Chondrocyte (in vitro differentiated cells): ENCODE data around the gene CLHC1. TPM values are rescaled to one million over a fixed set of nuclear protein-coding genes. Genes with fewer than 3 reads are reported as not detected.
"Not testable (repeated sequence)": the region's sequence is repeated elsewhere in the genome, so short reads cannot be mapped to it uniquely, and the experiment has no call there.

Experiments
- DNase-seq: peaks from one replicate; pipeline ENCODE4 v3.0.0; 2021; ENCODE audit warnings: mixed read lengths, low spot score
- H3K27ac Mint-ChIP-seq: one replicate; pipeline ENCODE4 v1.8.0; 2021; ENCODE audit warnings: mild to moderate bottlenecking, moderate library complexity, mixed read lengths; ENCODE audit not compliant: unreplicated experiment
- H3K27me3 Mint-ChIP-seq: 2 replicates; pipeline ENCODE4 v1.8.0; 2021; ENCODE audit warnings: low read depth, mixed read lengths
- H3K36me3 Mint-ChIP-seq: 2 replicates; pipeline ENCODE4 v1.8.0; 2021; ENCODE audit warnings: low read depth, mixed read lengths
- H3K4me1 Mint-ChIP-seq: 2 replicates; pipeline ENCODE4 v1.8.0; 2021; ENCODE audit warnings: low read depth, mild to moderate bottlenecking, mixed read lengths
- H3K4me3 Mint-ChIP-seq: one replicate; pipeline ENCODE4 v1.8.0; 2021; ENCODE audit warnings: mild to moderate bottlenecking, moderate library complexity, mixed read lengths; ENCODE audit not compliant: unreplicated experiment
- H3K9me3 Mint-ChIP-seq: 2 replicates; pipeline ENCODE4 v1.8.0; 2021; ENCODE audit warnings: low read depth, mixed read lengths
- total RNA-seq: library from RNA; stranded (reverse); gene quantifications from 3 replicates; pipeline ENCODE4 v1.2.1, GENCODE V29; 2021
- TF ChIP-seq, protein P1 (sequence below): fragments of 200-600 bp; sonication (generic); IDR thresholded peaks from 2 replicates; pipeline ENCODE4 v1.5.0; 2021; ENCODE audit warnings: antibody characterized with exemption, mild to moderate bottlenecking, moderate library complexity

CLHC1 gene
- total RNA-seq, 1 donor from 2014 or later = 16.5 TPM

DNA sequence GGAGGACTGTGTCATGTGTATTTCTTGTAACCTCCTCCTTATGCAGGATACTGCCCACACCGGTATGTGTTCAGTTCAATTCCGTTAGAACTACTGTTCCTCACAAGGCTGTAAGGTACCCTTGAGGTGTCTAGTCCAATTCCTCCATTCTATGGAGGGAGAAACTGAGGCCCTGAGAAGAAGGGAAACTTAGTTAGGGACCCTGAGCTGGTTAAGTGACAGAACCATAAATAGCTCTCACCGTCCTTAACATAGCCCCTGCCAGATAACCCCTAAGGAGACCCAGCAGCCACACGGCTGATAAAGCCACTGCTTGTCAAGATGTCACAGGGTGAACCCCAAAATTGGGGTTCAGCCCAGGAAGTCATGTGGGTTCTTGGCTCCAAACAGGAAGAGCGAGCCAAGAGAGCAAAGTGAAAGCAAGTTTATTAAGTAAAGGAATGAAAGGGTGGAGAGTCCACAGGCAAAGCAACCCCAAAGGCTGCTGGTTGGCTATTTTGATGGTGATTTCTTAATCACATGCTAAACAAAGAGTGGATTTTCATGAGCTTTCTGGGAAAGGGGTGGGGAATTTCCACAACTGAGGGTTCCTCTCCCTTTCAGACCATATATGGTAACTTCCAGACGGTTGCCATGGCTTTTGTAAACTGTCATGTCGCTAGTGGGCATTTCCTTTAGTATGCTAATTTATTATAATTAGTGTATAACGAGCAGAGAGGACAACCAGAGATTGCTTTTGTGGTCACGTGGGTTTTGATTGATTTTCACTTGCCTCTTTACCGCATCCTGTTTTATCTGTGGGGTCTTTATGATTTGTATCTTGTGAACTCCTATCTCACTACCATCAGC lies 98.4 kb downstream of the CLHC1 start:
- Mint-ChIP-seq H3K4me3 (no peak overlapping the region), H3K27ac (no peak overlapping the region), H3K27me3 (no peaks in the 10 kb centered on the region), H3K36me3 (no peaks in the 10 kb centered on the region), H3K9me3 (no peaks in the 10 kb centered on the region), H3K4me1 (peaks cover 12% of the 10 kb centered on the region)
- TF ChIP-seq, protein P1, sequence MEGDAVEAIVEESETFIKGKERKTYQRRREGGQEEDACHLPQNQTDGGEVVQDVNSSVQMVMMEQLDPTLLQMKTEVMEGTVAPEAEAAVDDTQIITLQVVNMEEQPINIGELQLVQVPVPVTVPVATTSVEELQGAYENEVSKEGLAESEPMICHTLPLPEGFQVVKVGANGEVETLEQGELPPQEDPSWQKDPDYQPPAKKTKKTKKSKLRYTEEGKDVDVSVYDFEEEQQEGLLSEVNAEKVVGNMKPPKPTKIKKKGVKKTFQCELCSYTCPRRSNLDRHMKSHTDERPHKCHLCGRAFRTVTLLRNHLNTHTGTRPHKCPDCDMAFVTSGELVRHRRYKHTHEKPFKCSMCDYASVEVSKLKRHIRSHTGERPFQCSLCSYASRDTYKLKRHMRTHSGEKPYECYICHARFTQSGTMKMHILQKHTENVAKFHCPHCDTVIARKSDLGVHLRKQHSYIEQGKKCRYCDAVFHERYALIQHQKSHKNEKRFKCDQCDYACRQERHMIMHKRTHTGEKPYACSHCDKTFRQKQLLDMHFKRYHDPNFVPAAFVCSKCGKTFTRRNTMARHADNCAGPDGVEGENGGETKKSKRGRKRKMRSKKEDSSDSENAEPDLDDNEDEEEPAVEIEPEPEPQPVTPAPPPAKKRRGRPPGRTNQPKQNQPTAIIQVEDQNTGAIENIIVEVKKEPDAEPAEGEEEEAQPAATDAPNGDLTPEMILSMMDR = no peak
- no peak for DNase-seq

DNA sequence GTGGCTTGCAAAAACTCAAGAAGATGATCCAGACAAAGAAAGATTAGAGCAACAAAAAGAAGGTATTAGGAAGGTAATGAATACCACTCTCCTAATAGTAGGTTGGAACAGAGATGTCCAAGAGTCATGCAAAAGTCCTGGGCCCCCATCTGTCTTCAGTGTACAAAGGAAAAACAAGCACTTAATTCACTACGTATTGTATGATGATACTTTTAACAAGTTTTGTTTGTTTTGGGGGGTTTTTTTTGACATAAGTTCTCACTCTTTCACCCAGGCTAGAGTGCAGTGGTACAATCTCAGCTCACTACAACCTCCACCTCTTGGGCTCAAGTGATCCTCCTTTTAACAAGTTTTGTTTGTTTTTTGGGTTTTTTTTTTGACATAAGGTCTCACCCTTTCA lies 101.2 kb downstream of the CLHC1 start:
- Mint-ChIP-seq H3K4me3 (no peak overlapping the region), H3K27me3 (no peaks in the 10 kb centered on the region), H3K9me3 (no peaks in the 10 kb centered on the region), H3K4me1 (peaks cover 6% of the 10 kb centered on the region), H3K27ac (no peak overlapping the region), H3K36me3 (no peaks in the 10 kb centered on the region)
- TF ChIP-seq, protein P1 = no peak
- no peak for DNase-seq

DNA sequence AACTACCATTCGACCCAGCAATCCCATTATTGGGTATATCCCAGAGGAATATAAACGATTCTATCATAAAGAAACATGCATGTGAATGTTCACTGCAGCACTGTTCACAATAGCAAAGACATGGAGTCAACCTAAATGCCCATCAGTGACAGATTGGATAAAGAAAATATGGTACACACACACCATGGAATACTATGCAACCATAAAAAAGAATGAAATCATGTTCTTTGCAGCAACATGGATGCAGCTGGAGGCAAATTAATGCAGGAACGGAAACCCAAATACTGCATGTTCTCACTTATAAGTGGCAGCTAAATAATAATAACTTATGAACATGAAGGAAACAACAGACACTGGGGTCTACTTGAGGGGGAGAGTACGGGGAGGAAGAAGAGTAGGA lies 105.5 kb downstream of the CLHC1 start:
- H3K4me3 Mint-ChIP-seq, DNase-seq, H3K27me3 Mint-ChIP-seq, H3K36me3 Mint-ChIP-seq, H3K9me3 Mint-ChIP-seq, H3K27ac Mint-ChIP-seq: not testable (repeated sequence)
- peaks cover 14% of the 10 kb centered on the region for H3K4me1 Mint-ChIP-seq

Other genes starting within 250 kb of the CLHC1 start
- gene RTN4, start 181.8 kb downstream of the CLHC1 start, total RNA-seq = 560 to 819 TPM (median 766 TPM) in 3 replicates
- gene RPS27A, start 395 bp upstream of the CLHC1 start, total RNA-seq = 545 to 650 TPM (median 580 TPM) in 3 replicates
- 18.3 to 20.6 TPM (median 20.5 TPM) in 3 replicates for gene MTIF2, start 36.9 kb upstream of the CLHC1 start, total RNA-seq
- 52.1 to 64.1 TPM (median 54.7 TPM) in 3 replicates for gene CCDC88A, start 187.6 kb upstream of the CLHC1 start, total RNA-seq